ENCODE measurements around the gene B3GALT6.

Gene B3GALT6

DNA sequence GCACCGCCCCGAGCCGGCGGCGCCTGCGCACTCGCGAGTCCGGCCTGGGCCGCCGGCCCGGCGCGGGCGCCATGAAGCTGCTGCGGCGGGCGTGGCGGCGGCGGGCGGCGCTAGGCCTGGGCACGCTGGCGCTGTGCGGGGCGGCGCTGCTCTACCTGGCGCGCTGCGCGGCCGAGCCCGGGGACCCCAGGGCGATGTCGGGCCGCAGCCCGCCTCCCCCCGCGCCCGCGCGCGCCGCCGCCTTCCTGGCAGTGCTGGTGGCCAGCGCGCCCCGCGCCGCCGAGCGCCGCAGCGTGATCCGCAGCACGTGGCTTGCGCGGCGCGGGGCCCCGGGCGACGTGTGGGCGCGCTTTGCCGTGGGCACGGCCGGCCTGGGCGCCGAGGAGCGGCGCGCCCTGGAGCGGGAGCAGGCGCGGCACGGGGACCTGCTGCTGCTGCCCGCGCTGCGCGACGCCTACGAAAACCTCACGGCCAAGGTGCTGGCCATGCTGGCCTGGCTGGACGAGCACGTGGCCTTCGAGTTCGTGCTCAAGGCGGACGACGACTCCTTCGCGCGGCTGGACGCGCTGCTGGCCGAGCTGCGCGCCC lies at the start of gene B3GALT6:
Gene B3GALT6 (plus strand): TSS at position 30 of the 588 bp plus-strand sequence. CDS start 42 bp downstream, at position 72.
- DNase-seq (ENCODE audit: low read depth), result no peak
- TF ChIP-seq MYC (IDR thresholded peaks at IDR 0.05; ENCODE audit: low read depth, low read length), result peak; percentile 76
- peak; percentile 76; the same call in 1 of the 2 replicates for TF ChIP-seq MAX (IDR thresholded peaks at IDR 0.05; ENCODE audit: low read depth, low read length)
- peak; percentile 39 for TF ChIP-seq POLR2A (IDR thresholded peaks at IDR 0.05; ENCODE audit: extremely low read depth, insufficient read length)
- TF ChIP-seq, protein P1, sequence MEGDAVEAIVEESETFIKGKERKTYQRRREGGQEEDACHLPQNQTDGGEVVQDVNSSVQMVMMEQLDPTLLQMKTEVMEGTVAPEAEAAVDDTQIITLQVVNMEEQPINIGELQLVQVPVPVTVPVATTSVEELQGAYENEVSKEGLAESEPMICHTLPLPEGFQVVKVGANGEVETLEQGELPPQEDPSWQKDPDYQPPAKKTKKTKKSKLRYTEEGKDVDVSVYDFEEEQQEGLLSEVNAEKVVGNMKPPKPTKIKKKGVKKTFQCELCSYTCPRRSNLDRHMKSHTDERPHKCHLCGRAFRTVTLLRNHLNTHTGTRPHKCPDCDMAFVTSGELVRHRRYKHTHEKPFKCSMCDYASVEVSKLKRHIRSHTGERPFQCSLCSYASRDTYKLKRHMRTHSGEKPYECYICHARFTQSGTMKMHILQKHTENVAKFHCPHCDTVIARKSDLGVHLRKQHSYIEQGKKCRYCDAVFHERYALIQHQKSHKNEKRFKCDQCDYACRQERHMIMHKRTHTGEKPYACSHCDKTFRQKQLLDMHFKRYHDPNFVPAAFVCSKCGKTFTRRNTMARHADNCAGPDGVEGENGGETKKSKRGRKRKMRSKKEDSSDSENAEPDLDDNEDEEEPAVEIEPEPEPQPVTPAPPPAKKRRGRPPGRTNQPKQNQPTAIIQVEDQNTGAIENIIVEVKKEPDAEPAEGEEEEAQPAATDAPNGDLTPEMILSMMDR (IDR thresholded peaks at IDR 0.05; ENCODE audit: low read depth, low read length), result no peak
- peak within 1 kb of the TSS; percentile 98 for H3K4me3 ChIP-seq (ENCODE audit: low read depth, low read length)

- no peak overlapping the region for H3K4me3 ChIP-seq (ENCODE audit: low read depth, low read length)
- DNase-seq (ENCODE audit: low read depth), result no peak
- TF ChIP-seq, protein P1 (IDR thresholded peaks at IDR 0.05; ENCODE audit: low read depth, low read length), result no peak
- TF ChIP-seq POLR2A (IDR thresholded peaks at IDR 0.05; ENCODE audit: extremely low read depth, insufficient read length) (no peak), MAX (IDR thresholded peaks at IDR 0.05; ENCODE audit: low read depth, low read length) (no peak), MYC (IDR thresholded peaks at IDR 0.05; ENCODE audit: low read depth, low read length) (no peak)
Measured at GRCh38 chr1:1182491-1183220, 49.4 kb upstream of the B3GALT6 start.

DNA sequence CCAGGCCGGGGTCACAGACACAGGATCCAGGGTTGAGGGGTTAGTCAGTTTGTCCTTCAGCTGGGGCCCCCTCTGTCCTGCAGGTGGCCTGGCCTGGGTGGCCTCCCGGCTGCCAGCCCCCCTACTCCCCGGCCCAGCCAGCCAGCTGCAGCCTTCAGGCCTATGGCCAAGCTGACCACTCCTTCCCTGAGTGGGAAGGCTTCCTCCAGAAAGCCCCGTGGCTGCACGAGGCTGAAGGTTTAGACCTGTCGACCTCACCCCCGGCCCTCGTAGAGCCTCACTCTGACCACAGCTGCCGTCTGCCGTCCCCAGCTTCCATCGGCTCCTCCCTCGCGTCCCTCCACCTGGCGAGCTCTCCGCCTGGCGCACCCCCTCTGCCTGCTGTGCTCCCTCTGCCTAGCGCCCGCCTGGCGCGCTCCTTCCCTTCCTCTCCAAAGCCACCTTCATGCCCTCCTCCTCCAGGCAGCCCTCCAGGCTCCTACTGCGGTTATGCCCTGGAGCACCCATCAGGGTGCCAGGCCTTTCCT lies 48.8 kb upstream of the B3GALT6 start:
- TF ChIP-seq MAX (IDR thresholded peaks at IDR 0.05; ENCODE audit: low read depth, low read length) (no peak), MYC (IDR thresholded peaks at IDR 0.05; ENCODE audit: low read depth, low read length) (no peak), POLR2A (IDR thresholded peaks at IDR 0.05; ENCODE audit: extremely low read depth, insufficient read length) (no peak)
- no peak overlapping the region for H3K4me3 ChIP-seq (ENCODE audit: low read depth, low read length)
- DNase-seq (ENCODE audit: low read depth), result no peak

GRCh38 chr1:1183833-1184775 lies 47.9 kb upstream of the B3GALT6 start:
- TF ChIP-seq MYC (IDR thresholded peaks at IDR 0.05; ENCODE audit: low read depth, low read length) (no peak), MAX (IDR thresholded peaks at IDR 0.05; ENCODE audit: low read depth, low read length) (no peak), POLR2A (IDR thresholded peaks at IDR 0.05; ENCODE audit: extremely low read depth, insufficient read length) (no peak)
- TF ChIP-seq, protein P1 (IDR thresholded peaks at IDR 0.05; ENCODE audit: low read depth, low read length), result no peak
- no peak for DNase-seq (ENCODE audit: low read depth)
- no peak overlapping the region for H3K4me3 ChIP-seq (ENCODE audit: low read depth, low read length)

- no peak for TF ChIP-seq MYC (IDR thresholded peaks at IDR 0.05; ENCODE audit: low read depth, low read length)
- TF ChIP-seq POLR2A (IDR thresholded peaks at IDR 0.05; ENCODE audit: extremely low read depth, insufficient read length), result no peak
- no peak for TF ChIP-seq MAX (IDR thresholded peaks at IDR 0.05; ENCODE audit: low read depth, low read length)
- TF ChIP-seq, protein P1 (IDR thresholded peaks at IDR 0.05; ENCODE audit: low read depth, low read length), result no peak
- H3K4me3 ChIP-seq (ENCODE audit: low read depth, low read length), result no peak overlapping the region
- DNase-seq (ENCODE audit: low read depth), result no peak
Measured at GRCh38 chr1:1185101-1185765, 46.8 kb upstream of the B3GALT6 start.
